Caco-2 (cell line): ENCODE data around the gene SLC22A4. TPM values are rescaled to one million over a fixed set of nuclear protein-coding genes. Genes with fewer than 3 reads are reported as not detected.
A peak's percentile ranks its signal among the peaks of the same experiment; 100 is the strongest.

ENCODE experiments used
- BruUV-seq: library from RNA; stranded (reverse); fragments of 400-500 nt; replicated peaks from 2 replicates; lab custom pipeline; 2021; lab: Mats Ljungman, UMichigan
- CTCF ChIA-PET: fragments of 300-600 bp; sonication (Branson Sonifier 250); formaldehyde crosslinking; loops from one replicate; lab custom pipeline; 2022; ENCODE audit warnings: antibody characterized with exemption; lab: Charles Lee
- POLR2A ChIA-PET: fragments of 300-600 bp; sonication (Branson Sonifier 250); formaldehyde crosslinking; loops from one replicate; lab custom pipeline; 2022; ENCODE audit warnings: antibody characterized with exemption; lab: Charles Lee
- DNase-seq, 2 experiments: peaks; one replicate each; pipeline versions ENCODE4 v3.0.0 to v3.0.0-alpha.2; 2020 to 2022
- H3K27me3 ChIP-seq: replicated peaks from 2 replicates; pipeline ENCODE4 v1.6.0; 2011; ENCODE audit warnings: low read length; ENCODE audit not compliant: control insufficient read depth, insufficient read depth
- H3K36me3 ChIP-seq: 2 replicates; pipeline ENCODE4 v1.5.1; 2011; ENCODE audit warnings: low read length; ENCODE audit not compliant: control insufficient read depth, insufficient read depth
- H3K4me1 ChIP-seq: fragments of 250-450 bp; sonication (Bioruptor Pico); 2 replicates; pipeline ENCODE4 v1.5.1; 2020; ENCODE audit warnings: mild to moderate bottlenecking
- H3K4me3 ChIP-seq: 2 replicates; pipeline ENCODE4 v1.5.1; 2011; ENCODE audit warnings: low read depth, mild to moderate bottlenecking, control low read depth, low read length
- H3K9me3 ChIP-seq: fragments of 250-450 bp; sonication (Bioruptor Pico); 2 replicates; pipeline ENCODE4 v1.5.1; 2020; ENCODE audit warnings: mild to moderate bottlenecking, moderate library complexity
- H3K27ac Mint-ChIP-seq: one replicate; pipeline ENCODE4 v1.8.0; 2022; ENCODE audit warnings: mixed read lengths; ENCODE audit not compliant: unreplicated experiment
- H3K27me3 Mint-ChIP-seq: one replicate; pipeline ENCODE4 v1.8.0; 2022; ENCODE audit warnings: mixed read lengths; ENCODE audit not compliant: insufficient read depth, unreplicated experiment
- H3K36me3 Mint-ChIP-seq: one replicate; pipeline ENCODE4 v1.8.0; 2022; ENCODE audit warnings: mild to moderate bottlenecking, mixed read lengths; ENCODE audit not compliant: insufficient read depth, unreplicated experiment
- H3K4me1 Mint-ChIP-seq: one replicate; pipeline ENCODE4 v1.8.0; 2022; ENCODE audit warnings: low read depth, mixed read lengths; ENCODE audit not compliant: unreplicated experiment
- H3K4me3 Mint-ChIP-seq: one replicate; pipeline ENCODE4 v1.8.0; 2022; ENCODE audit warnings: mild to moderate bottlenecking, moderate library complexity, mixed read lengths; ENCODE audit not compliant: unreplicated experiment
- H3K9me3 Mint-ChIP-seq: one replicate; pipeline ENCODE4 v1.8.0; 2022; ENCODE audit warnings: mixed read lengths; ENCODE audit not compliant: unreplicated experiment
- CTCF ChIP-seq, 2 experiments: fragments of 200-600 bp in 1 of 2; IDR thresholded peaks; 1 replicate in 1 of 2; 2 replicates in 1 of 2; pipeline versions ENCODE4 v1.5.1 to v1.8.0; 2011 to 2022; ENCODE audit warnings: antibody characterized with exemption in 1 of 2, control low read depth in 1 of 2, inconsistent platforms in 1 of 2, low read depth in 1 of 2, low read length in 1 of 2, mild to moderate bottlenecking in 1 of 2, moderate library complexity in 1 of 2; ENCODE audit not compliant: insufficient read depth in 1 of 2, severe bottlenecking in 1 of 2, unreplicated experiment in 1 of 2
- intact Hi-C: fragments of 100-400 bp; cut with micrococcal nuclease; formaldehyde crosslinking; loops from one replicate; pipeline ENCODE4 v1.10.0; 2022; ENCODE audit not compliant: unreplicated experiment
- total RNA-seq: library from RNA; stranded (reverse); gene quantifications from 2 replicates; pipeline ENCODE4 v1.2.3, GENCODE V29; 2022

SLC22A4 gene
- total RNA-seq, 1 experiment from 2014 or later: 1.5 TPM

- Mint-ChIP-seq H3K4me3 (no peak overlapping the region), H3K27me3 (no peaks in the 10 kb centered on the region), H3K4me1 (no peaks in the 10 kb centered on the region), H3K9me3 (no peaks in the 10 kb centered on the region), H3K27ac (no peak overlapping the region), H3K36me3 (no peaks in the 10 kb centered on the region)
- Histone ChIP-seq H3K4me1 (no peaks in the 10 kb centered on the region), H3K36me3 (no peaks in the 10 kb centered on the region), H3K9me3 (no peaks in the 10 kb centered on the region), H3K4me3 (no peak overlapping the region), H3K27me3 (no peaks in the 10 kb centered on the region)
- CTCF ChIA-PET: no interaction called here
- no peak for TF ChIP-seq CTCF (IDR thresholded peaks at IDR 0.05; ENCODE audit: insufficient read depth in 1 of 2, low read depth in 1 of 2, low read length in 1 of 2, severe bottlenecking in 1 of 2, unreplicated experiment in 1 of 2)
- POLR2A ChIA-PET: no interaction called here
- BruUV-seq: no TSS peak
- intact Hi-C loops: no loop called here
- peak in 1 of 2 experiments; percentile 12 for DNase-seq
Measured at GRCh38 chr5:132256783-132257130, 37.4 kb upstream of the SLC22A4 start.

GRCh38 chr5:132257131-132258101, 36.8 kb upstream of the SLC22A4 start, which contains the start of gene PDLIM4:
PDLIM4 (plus strand) TSS chr5:132257696; CDS start chr5:132257735, 39 bp downstream.
- Histone ChIP-seq H3K36me3 (no peaks in the 10 kb centered on the region), H3K27me3 (no peaks in the 10 kb centered on the region), H3K9me3 (no peaks in the 10 kb centered on the region), H3K4me1 (no peaks in the 10 kb centered on the region), H3K4me3 (no peak within 1 kb of the TSS)
- Mint-ChIP-seq H3K4me1 (no peaks in the 10 kb centered on the region), H3K27me3 (no peaks in the 10 kb centered on the region), H3K27ac (no peak within 1 kb of the TSS), H3K36me3 (no peaks in the 10 kb centered on the region), H3K4me3 (no peak within 1 kb of the TSS), H3K9me3 (no peaks in the 10 kb centered on the region)
- ChIA-PET CTCF (no interaction called here), POLR2A (no interaction called here)
- BruUV-seq: no TSS peak
- no peak for TF ChIP-seq CTCF (IDR thresholded peaks at IDR 0.05; ENCODE audit: insufficient read depth in 1 of 2, low read depth in 1 of 2, low read length in 1 of 2, severe bottlenecking in 1 of 2, unreplicated experiment in 1 of 2)
- peak in 1 of 2 experiments; percentile 19 for DNase-seq
- intact Hi-C loops: no loop called here

GRCh38 chr5:132258102-132259068, 35.8 kb upstream of the SLC22A4 start:
- peak in 1 of 2 experiments; percentile 37 for DNase-seq
- Mint-ChIP-seq H3K27ac (no peak overlapping the region), H3K27me3 (no peaks in the 10 kb centered on the region), H3K36me3 (no peaks in the 10 kb centered on the region), H3K4me1 (no peaks in the 10 kb centered on the region), H3K9me3 (no peaks in the 10 kb centered on the region), H3K4me3 (no peak overlapping the region)
- Histone ChIP-seq H3K4me3 (no peak overlapping the region), H3K36me3 (no peaks in the 10 kb centered on the region), H3K9me3 (no peaks in the 10 kb centered on the region), H3K27me3 (no peaks in the 10 kb centered on the region), H3K4me1 (no peaks in the 10 kb centered on the region)
- no TSS peak for BruUV-seq
- TF ChIP-seq CTCF (IDR thresholded peaks at IDR 0.05; ENCODE audit: insufficient read depth in 1 of 2, low read depth in 1 of 2, low read length in 1 of 2, severe bottlenecking in 1 of 2, unreplicated experiment in 1 of 2): no peak
- ChIA-PET POLR2A (no interaction called here), CTCF (no interaction called here)
- intact Hi-C loops: no loop called here
